NCI-H446 treated with DMSO at 0.1 percent for 48 hours (cell line): ENCODE data around the gene EVX2.

Experiments used
- DNase-seq: peaks from one replicate; lab custom pipeline; 2025; lab: John Stamatoyannopoulos, UW

The EVX2 gene

DNA sequence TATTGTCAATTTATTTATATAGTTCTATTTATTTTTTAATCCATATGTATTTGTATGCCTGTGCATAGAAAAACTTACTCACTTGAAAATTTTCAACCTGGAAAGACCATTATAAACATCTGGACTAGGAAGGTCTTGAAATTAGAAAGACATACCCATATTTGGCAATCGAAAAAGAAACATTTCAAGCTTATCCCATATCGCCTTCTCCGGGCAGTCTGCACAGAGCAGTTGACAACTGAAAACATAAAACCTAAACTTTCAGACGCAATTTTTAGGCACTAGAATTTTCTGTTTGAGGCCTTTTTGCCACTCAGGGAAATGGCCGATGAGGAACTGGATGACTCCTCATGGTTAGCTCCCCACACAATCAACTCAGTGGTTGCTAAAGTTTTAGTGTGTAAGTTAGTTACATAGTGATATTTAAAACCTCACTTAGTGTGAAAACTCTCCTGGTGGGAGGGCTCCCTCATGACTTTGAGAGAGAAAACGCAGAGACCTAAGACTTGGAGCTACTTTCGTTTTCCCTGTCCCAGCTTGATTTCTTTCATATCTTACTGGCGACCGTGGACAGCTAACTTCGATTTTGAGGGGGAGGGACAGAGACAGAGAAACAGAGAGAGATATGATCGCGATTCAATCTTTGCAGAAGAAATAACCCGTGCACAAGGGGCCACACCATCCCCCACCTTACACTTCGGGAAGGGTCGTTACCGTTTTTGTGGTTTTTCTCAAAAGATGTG is 12.7 kb upstream of the EVX2 start:
- DNase-seq = no peak

- DNase-seq = no peak
These were observed 11.7 kb upstream of the EVX2 start for GRCh38 chr2:176095421-176095820.

DNA sequence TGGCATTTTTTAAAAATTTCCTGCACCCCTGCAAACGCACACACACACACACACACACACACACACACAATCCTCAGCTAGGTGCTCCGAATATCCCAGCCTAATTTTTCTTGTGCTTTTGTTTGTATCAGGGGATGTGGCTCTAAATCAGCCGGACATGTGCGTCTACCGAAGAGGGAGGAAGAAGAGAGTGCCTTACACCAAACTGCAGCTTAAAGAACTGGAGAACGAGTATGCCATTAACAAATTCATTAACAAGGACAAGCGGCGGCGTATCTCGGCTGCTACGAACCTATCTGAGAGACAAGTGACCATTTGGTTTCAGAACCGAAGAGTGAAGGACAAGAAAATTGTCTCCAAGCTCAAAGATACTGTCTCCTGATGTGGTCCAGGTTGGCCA is 10.6 kb upstream of the EVX2 start:
- DNase-seq = no peak

- no peak for DNase-seq
These were observed 10.1 kb upstream of the EVX2 start for GRCh38 chr2:176093898-176094249.

GRCh38 chr2:176093145-176093897 is 9.6 kb upstream of the EVX2 start:
- no peak for DNase-seq

DNA sequence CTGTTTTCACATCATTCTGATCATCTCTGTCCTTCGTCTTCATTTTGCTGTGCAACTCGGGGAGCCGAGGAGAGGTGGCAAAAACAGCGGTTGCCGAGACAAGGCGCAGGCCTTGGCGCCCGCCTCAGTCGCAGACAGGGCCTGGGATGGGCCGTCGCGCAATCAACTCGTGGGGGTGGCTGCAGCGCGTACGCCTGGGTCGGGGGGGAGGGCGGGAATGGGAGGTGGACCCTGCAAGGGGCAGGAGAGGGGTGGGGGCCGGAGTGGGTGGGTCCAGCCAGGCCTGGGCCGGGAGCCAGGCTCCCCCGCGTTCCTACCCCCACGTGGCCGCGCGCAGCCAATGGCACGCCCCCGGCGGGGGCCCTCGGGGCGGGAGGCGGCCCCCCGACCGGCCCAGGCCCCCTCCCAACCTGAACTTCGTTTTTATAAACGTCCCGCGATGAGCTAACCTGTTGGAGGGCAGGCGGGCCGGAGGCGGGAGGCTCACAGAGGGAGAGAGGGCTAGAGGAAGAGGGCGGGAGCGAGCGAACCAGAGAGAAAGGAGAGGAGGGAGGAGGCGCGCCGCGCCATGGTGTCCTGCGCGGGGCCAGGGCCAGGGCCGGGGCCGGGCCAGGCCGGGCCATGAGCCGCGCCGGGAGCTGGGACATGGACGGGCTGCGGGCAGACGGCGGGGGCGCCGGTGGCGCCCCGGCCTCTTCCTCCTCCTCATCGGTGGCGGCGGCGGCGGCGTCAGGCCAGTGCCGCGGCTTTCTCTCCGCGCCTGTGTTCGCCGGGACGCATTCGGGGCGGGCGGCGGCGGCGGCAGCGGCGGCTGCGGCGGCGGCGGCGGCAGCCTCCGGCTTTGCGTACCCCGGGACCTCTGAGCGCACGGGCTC is 8.7 kb upstream of the EVX2 start, which contains the start of gene HOXD13:
TSS of gene HOXD13 (plus strand) at position 452 of the 875 bp plus-strand sequence. CDS start at position 622, 170 bp downstream.
- no peak for DNase-seq

GRCh38 chr2:176091329-176092258 is 7.8 kb upstream of the EVX2 start:
- DNase-seq = no peak

DNA sequence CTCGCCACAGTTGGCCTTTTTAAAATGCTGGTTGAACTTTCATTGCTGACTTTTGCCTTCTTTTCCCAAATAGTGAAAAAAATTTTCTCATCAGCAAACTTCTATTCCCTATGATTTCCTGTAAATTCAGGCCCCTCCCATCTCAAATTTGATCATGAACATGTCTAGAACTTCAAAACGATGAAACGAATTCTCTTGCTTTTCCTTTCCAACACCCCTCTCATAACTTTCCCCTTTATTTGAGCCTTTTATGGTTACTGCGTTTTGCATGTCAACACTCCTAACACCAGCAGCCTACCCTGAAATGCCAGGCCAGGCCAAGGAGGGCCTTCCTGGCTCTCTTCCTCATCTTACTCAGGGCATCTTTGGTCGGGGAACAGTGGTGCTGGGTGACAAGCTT is 7.1 kb upstream of the EVX2 start:
- DNase-seq = no peak

- DNase-seq = no peak
These were observed 6.2 kb upstream of the EVX2 start for GRCh38 chr2:176089843-176090395.

GRCh38 chr2:176088937-176089842 is 5.4 kb upstream of the EVX2 start:
- DNase-seq = no peak

GRCh38 chr2:176088048-176088936 is 4.5 kb upstream of the EVX2 start:
- DNase-seq = no peak

DNA sequence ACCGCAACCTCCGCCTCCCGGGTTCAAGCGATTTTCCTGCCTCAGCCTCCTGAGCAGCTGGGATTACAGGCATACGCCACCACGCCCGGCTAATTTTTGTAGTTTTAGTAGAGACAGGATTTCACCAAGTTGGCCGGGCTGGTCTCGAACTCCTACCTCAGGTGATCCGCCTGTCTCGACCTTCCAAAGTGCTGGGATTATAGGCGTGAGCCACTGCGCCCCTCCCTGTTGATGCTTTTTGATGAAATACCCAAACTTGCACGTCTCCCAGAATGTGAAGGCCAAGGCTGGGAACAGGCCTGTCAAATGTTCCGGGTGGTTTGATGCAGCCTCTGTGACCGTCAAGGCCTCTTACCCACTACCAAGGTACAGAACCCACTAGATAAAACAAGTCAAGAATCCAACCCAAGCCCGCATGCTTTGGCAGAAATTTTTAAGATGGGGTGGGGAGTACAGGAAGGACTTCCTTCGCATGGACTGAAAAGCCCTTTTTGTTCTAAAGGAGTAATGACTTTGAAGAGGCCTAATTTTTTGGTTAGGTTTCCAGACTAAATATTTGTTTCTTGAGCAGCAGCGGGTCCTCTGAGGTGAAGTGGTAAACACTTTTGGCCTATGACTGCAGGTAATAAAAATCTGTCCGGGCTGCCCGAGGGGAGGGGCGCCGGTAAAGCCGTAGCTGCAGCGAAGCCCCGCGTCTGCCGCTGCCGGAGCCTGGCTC is 3.7 kb upstream of the EVX2 start:
- DNase-seq = no peak

- DNase-seq = no peak
These were observed 2.4 kb upstream of the EVX2 start for GRCh38 chr2:176085861-176086771.

DNA sequence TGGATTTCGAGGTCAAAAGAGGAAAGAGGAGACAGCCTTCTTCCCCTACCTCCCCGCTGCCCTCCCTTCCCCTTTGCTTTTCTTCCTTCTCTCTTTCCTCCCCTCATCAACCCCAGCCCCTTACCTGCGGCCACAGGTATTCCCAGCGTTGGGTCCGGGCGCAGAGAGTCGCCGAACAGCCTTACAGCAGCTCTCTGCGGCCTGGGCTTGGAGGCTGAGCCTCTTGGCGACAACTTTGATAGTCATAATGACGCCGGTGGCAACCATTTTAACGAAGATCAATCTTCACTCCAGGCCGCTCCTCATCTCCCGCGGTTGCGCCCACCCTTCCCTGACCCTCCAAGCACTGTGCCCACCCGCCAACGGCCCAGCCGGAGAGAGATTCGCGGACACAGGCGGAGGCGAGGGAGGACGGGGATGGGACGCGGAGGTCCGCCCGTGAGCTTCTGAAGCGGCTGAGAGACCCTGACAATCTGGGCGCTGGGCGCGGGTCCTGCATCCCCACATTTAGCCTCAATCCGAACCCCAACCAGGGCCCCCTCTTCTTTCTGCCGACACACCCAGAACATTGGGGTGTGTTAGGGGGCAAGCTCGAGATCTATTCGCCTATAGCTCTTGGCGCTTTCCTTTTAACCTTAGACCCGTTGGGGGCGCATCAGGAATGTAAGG is 1.5 kb upstream of the EVX2 start:
- DNase-seq = no peak

- DNase-seq = no peak
These were observed 903 bp upstream of the EVX2 start for GRCh38 chr2:176084611-176085119.
